Hematopoietic multipotent progenitor cell treated with erythropoietin and hydrocortisone succinate and interleukin-3 and kit ligand, for 4 days (in vitro differentiated cells): ENCODE results near the gene PXMP4.

Source experiments
- DNase-seq: peaks from one replicate; pipeline ENCODE4 v3.0.0-alpha.2; 2015

The PXMP4 gene

GRCh38 chr20:33681288-33681687 is 38.8 kb downstream of the PXMP4 start:
- DNase-seq: no peak

DNA sequence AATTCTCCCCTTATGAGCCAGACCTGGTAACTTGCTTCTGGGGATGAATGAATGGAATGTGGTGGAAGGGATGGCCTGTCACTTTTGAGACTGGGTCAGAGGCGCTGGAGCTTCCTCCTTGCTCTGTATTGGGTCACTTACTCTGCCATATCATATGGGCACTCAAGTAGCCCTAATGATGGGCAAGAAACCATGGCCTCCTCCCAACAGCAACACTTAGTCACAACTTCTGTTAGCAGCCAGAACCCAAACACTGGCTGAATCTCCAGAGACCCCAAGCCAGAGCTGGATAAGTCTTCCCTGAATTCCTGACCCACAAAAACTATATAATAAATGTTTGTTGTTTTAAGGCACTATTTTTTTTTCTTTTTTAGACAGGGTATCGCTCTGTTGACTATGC is 39.4 kb downstream of the PXMP4 start:
- no peak for DNase-seq

DNA sequence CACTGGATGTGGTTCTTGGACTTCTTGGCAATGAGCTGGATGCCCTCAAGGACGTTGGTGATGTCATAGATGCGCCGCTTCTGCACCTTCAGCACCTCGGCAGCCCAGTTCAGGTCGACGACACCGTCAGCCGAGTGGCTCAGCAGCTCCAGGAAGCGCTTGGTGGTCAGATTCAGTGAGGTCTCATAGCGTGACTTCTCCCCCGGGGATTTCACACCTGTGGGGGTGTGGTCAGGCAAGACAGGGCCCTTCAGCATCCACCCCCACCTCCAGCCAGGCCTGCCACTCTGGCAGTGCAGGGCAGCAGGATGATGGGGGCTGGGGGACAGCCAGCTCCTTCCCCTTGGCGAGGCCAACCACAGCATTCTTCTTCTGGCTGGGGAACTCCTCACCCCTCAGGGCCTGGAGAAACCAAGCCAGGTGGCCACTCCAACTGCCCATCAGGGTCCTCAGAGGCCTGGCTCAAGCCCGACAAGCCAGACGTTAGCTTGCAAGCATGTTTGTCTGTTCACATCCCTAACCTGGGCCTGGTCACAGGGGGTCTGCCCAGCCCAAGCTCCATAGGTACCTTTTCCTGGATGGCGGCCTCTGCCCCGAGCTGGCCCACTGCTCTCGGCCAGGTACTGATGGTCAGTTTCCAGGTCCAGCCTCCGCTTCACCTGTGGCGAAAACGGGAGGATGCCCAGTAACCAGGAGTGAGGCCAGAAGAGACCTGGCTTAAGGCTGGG is 40.2 kb downstream of the PXMP4 start:
- no peak for DNase-seq

- DNase-seq: no peak
These were observed 42.0 kb downstream of the PXMP4 start for GRCh38 chr20:33677991-33678702.

DNA sequence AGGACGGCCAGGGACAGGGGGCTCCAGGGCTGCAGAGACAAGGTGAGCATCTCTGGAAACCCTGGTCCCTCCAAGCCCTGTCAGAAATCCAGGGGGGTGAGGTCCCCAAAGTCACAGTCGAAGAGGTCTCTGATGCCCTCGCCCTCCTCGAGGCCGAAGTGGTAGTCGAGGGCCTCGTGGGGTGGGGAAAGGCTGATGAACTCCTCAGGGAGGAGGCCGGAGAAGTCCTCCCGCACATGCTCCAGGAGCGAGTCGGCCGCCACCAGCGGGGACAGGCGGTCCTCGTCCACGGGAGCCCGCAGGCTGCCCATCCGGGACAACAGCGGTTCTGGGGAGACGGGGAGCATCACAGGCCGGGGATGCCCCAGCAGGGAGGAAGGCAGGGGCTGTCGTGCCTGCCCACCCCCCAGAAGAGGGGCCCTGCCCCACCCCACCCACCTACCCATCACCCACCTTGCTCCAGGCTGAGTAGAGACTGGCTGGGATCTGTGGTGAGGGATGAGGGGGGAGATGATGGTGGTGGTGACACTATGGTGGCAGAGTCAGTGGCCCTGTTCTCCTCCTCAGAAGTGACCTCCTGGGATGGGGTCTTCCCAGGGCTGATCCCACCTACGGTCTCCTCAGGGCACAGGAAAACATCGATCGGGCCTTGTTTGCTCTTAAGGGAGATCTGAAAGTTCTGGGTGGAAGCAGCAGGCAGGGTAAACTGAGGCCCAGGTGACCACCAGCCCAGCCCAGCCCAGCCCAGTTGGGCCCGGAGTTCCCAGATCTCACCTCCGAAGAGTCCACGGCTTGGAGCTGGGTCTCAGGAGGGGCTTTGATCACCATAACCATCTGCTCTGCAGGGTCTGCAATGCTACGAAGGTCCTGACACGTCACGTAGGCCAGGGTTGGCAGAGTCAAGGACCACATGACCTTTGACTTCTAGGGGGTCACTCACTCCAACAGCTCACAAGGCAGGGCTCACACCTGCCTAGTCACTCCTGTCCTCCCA is 43.2 kb downstream of the PXMP4 start:
- DNase-seq: no peak

- no peak for DNase-seq
These were observed 44.0 kb downstream of the PXMP4 start for GRCh38 chr20:33676121-33676520.

DNA sequence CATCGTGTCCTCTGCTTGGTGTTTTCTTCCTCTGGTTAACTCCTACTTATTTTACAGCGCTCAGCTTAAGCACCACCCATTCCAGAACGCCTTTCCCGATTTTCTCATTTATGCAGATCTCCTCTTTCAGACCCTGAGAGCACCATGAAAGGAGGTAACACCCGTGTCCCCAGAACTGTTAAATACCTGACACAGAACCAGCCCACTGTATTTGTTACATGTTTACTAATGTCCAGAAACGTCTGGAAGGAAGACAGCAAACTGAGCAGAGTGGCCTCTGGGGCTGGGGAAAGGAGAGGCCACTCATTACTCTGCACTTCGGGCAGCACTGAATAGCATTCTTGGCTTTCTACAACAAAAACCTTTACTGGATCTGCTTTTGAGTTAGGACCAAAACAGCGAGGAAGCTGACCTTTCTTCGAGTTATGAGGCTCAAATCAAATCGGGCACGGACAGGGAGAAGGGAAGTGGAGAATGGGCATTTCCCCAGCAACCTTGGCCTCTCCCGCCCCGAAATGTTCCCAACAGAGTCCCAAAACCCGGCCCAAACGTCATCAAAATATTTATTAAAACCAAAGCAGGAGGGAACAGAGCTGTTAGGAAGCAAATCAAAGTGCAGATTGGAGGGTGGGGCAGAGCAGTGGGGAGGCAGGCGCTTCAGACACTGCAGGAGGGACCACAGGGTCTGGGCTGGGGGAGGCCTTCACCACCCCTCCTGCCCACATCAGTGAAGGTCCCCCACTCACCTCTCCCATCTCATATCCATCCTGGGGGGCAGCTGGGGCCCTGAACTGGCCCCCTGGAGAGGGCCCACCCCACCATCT is 44.8 kb downstream of the PXMP4 start:
- DNase-seq: no peak

GRCh38 chr20:33674294-33675135 is 45.6 kb downstream of the PXMP4 start, which contains the start of gene NECAB3:
Gene NECAB3, minus strand, starts transcription at chr20:33674428. Its CDS starts 76 bp downstream, at chr20:33674352.
- DNase-seq: peak; percentile 84

GRCh38 chr20:33673410-33674293 is 46.5 kb downstream of the PXMP4 start:
- no peak for DNase-seq

GRCh38 chr20:33673114-33673409 is 47.0 kb downstream of the PXMP4 start:
- DNase-seq: no peak

DNA sequence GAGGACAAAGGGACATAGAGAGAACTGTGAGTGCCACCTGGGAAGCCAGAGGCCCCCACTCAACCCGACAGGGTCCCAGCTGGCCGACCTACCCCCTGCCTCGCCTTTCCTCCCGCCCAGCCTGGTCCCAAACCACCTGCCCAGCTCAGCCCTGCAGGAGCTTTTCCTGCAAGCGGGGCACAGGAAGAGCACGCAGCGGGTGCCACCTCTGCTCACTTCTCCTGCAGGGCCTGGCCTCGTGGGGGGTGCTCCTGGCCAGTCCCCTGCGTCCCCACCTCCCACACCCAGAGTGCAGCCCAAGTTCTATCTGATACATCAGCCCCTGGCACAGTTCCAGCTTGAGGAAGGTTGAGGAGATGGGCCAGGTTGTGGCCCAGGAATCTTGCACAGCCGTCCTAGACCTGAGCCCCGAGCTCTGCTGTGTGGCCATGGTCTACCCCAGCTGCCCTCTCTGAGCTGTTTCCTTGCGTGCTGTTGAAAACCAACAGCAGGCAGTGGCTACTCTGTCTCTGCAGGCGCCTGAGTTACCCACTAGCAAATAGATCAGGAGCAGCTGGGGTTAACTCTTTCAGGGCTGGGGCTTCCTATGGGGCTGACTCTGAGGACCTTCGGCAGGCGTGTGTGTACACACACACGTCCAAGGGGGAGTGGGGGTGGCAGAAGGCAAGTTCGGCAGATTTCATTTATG is 47.5 kb downstream of the PXMP4 start:
- DNase-seq: no peak

DNA sequence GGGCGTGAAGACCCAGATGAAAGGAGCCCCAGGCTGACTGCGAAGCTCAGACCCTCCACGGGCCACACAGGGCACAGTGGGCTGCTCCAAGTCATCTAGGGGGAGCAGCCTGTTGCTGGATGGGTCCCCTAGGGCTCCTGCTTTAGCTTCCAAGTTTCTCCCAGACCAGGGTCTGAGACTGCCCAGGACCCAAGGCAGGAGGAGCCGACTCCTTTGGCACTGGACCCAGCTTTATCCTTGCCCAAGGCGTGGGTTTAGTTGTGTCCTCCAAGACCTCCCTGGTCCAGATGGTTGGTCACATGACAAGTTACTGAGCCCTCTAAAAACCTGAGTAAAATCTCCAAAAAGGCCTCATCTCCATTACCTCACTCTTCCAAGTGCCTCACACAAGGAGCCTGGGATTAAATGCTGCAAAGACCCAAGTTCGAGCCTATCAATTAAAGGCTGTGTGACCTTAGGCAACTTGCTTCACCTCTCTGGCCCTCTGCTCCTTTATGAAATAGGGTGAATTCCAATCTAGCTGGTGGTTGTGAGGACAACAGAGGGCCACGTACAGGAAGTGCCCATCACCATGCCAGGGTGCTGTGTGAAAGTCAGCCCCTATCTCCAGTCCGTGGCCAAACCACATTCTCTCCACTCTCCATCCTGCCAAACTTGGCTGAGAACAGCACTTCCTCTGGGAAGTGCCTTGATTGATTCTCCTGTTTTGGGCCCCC is 48.4 kb downstream of the PXMP4 start:
- no peak for DNase-seq

- no peak for DNase-seq
These were observed 49.2 kb downstream of the PXMP4 start for GRCh38 chr20:33670715-33671499.

- DNase-seq: no peak
These were observed 50.1 kb downstream of the PXMP4 start for GRCh38 chr20:33669873-33670640.

- no peak for DNase-seq
These were observed 50.9 kb downstream of the PXMP4 start for GRCh38 chr20:33669224-33669623.

- DNase-seq: no peak
These were observed 51.5 kb downstream of the PXMP4 start for GRCh38 chr20:33668466-33669155.
